Measurements from ENCODE around the gene ZDHHC1.
A peak's percentile ranks its signal among the peaks of the same experiment; 100 is the strongest.
"Not testable (repeated sequence)": the region's sequence is repeated elsewhere in the genome, so short reads cannot be mapped to it uniquely, and the experiment has no call there.

The ZDHHC1 gene

GRCh38 chr16:67391424-67392300 lies 24.6 kb downstream of the ZDHHC1 start:
- no peak for DNase-seq

- DNase-seq, result no peak
Observed at GRCh38 chr16:67390816-67391423, 25.4 kb downstream of the ZDHHC1 start.

GRCh38 chr16:67389911-67390815 lies 26.1 kb downstream of the ZDHHC1 start:
- peak; percentile 97 for DNase-seq

GRCh38 chr16:67388591-67388990 lies 27.7 kb downstream of the ZDHHC1 start:
- no peak for DNase-seq

- no peak for DNase-seq
Observed at GRCh38 chr16:67388191-67388590, 28.1 kb downstream of the ZDHHC1 start.

- no peak for DNase-seq
Observed at GRCh38 chr16:67387479-67388079, 28.7 kb downstream of the ZDHHC1 start.

- DNase-seq, result no peak
Observed at GRCh38 chr16:67386861-67387455, 29.3 kb downstream of the ZDHHC1 start.

- DNase-seq, result no peak
Observed at GRCh38 chr16:67384778-67385510, 31.3 kb downstream of the ZDHHC1 start.

GRCh38 chr16:67383284-67383683 lies 33.0 kb downstream of the ZDHHC1 start:
- DNase-seq, result peak; percentile 24

- no peak for DNase-seq
Observed at GRCh38 chr16:67378642-67379041, 37.6 kb downstream of the ZDHHC1 start.

- DNase-seq, result not testable (repeated sequence)
Observed at GRCh38 chr16:67376012-67376411, 40.3 kb downstream of the ZDHHC1 start.

GRCh38 chr16:67372664-67373063 lies 43.6 kb downstream of the ZDHHC1 start:
- DNase-seq, result peak; percentile 50

- DNase-seq, result no peak
Observed at GRCh38 chr16:67370661-67371060, 45.6 kb downstream of the ZDHHC1 start.

- peak; percentile 73 for DNase-seq
Observed at GRCh38 chr16:67364600-67365235, 51.6 kb downstream of the ZDHHC1 start.

- DNase-seq, result no peak
Observed at GRCh38 chr16:67361038-67361437, 55.2 kb downstream of the ZDHHC1 start.

GRCh38 chr16:67359540-67360269 lies 56.6 kb downstream of the ZDHHC1 start:
- DNase-seq, result not testable (repeated sequence)

GRCh38 chr16:67357561-67357960 lies 58.7 kb downstream of the ZDHHC1 start:
- no peak for DNase-seq

- no peak for DNase-seq
Observed at GRCh38 chr16:67356396-67356795, 59.9 kb downstream of the ZDHHC1 start.

GRCh38 chr16:67352463-67352862 lies 63.8 kb downstream of the ZDHHC1 start:
- not testable (repeated sequence) for DNase-seq

- no peak for DNase-seq
Observed at GRCh38 chr16:67350324-67350723, 66.0 kb downstream of the ZDHHC1 start.
